ENCODE measurements around the gene DDX6. TPM values are rescaled to one million over a fixed set of nuclear protein-coding genes. Genes with fewer than 3 reads are reported as not detected.

DDX6 gene
- total RNA-seq, 2 experiments from 2014 or later: 46.5 to 128 TPM

DNA sequence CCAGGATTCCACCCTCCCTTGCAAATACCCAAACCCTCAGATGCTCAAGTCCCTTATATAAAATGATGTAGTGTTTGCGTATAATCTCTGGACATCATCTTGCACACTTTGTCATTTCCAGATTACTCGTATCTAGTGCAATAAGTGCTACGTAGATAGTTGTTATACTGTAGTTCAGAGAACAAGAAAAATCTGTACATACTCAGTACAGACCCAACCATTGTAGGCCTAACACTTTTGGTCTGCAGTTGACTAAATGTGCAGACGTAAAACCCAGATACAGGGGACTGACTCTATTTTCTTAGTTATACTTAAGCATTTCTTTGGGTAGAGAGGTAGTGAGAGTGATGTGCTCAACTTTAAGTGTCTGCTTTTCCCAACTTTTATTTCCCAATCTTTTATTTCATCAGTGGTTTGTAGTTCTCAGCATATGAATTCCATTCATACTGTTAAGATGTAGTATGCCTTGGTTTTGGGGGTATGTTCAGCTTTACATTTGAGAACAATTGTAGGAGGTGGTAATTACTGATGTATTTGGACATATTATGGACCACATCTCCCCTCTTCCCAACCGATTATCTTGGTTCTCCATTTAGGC lies 43.9 kb downstream of the DDX6 start:
- no peak for DNase-seq (ENCODE audit: low spot score)
- peaks cover 39% of the 10 kb centered on the region for H3K36me3 ChIP-seq (ENCODE audit: insufficient read depth, low read length)
- ChIA-PET CTCF (ENCODE audit: unreplicated experiment) (no interaction called here), POLR2A (interaction anchor here (0.7 kb wide), 1 partner anchor 270 kb away, joined by 3 read pairs; no protein-coding TSS in a partner anchor)
- H3K27ac ChIP-seq (ENCODE audit: low read depth, low read length, poor library complexity, severe bottlenecking): no peak overlapping the region
- no peaks in the 10 kb centered on the region for H3K4me1 ChIP-seq (ENCODE audit: insufficient read depth, low read length, poor library complexity, severe bottlenecking)
- no TSS peak for BruUV-seq (replicated peaks)
- H3K9me3 ChIP-seq (ENCODE audit: low read length): no peaks in the 10 kb centered on the region
- H3K79me2 ChIP-seq (ENCODE audit: insufficient read depth, low read depth, low read length): no peaks in the 10 kb centered on the region
- no peak for TF ChIP-seq EZH2phosphoT487 (IDR thresholded peaks at IDR 0.05; ENCODE audit: borderline replicate concordance, low read depth, low read length)
- TF ChIP-seq, protein P1, sequence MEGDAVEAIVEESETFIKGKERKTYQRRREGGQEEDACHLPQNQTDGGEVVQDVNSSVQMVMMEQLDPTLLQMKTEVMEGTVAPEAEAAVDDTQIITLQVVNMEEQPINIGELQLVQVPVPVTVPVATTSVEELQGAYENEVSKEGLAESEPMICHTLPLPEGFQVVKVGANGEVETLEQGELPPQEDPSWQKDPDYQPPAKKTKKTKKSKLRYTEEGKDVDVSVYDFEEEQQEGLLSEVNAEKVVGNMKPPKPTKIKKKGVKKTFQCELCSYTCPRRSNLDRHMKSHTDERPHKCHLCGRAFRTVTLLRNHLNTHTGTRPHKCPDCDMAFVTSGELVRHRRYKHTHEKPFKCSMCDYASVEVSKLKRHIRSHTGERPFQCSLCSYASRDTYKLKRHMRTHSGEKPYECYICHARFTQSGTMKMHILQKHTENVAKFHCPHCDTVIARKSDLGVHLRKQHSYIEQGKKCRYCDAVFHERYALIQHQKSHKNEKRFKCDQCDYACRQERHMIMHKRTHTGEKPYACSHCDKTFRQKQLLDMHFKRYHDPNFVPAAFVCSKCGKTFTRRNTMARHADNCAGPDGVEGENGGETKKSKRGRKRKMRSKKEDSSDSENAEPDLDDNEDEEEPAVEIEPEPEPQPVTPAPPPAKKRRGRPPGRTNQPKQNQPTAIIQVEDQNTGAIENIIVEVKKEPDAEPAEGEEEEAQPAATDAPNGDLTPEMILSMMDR (conservative IDR thresholded peaks at IDR 0.05; ENCODE audit: low read length): no peak
- no peak overlapping the region for H3K4me2 ChIP-seq (ENCODE audit: low read length)
- H3K4me3 ChIP-seq (ENCODE audit: low read depth, low read length, poor library complexity, severe bottlenecking): no peak overlapping the region
- H3K9me2 ChIP-seq (ENCODE audit: insufficient read depth, low read length): no peaks in the 10 kb centered on the region
- intact Hi-C loops (cut with micrococcal nuclease; ENCODE audit: unreplicated experiment): no loop called here
- no peaks in the 10 kb centered on the region for H4K20me1 ChIP-seq (ENCODE audit: insufficient read depth, low read length)
- H2AFZ ChIP-seq (ENCODE audit: low read length): no peak overlapping the region

DNA sequence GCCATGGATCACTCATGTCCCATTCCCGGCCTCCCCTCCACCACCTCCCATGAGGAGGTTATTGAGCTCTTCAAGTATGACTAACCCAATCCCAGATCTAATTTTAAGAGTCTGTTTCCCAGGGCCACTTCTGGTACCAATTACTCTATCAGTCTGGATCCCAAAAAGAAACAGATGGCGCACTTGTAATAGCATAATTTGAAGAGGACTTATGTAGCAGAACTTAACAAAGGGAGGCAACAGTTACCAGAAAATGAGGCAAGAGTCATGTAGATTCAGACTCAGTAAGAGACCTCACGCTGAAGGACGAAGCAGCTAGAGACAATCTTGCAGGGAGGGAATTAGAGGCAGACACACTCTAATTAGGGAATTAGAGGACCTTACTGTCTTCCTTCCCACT lies 46.9 kb downstream of the DDX6 start:
- Histone ChIP-seq H3K4me2 (ENCODE audit: low read length) (no peak overlapping the region), H3K4me1 (ENCODE audit: insufficient read depth, low read length, poor library complexity, severe bottlenecking) (no peaks in the 10 kb centered on the region), H3K9me3 (ENCODE audit: low read length) (no peaks in the 10 kb centered on the region), H3K27ac (ENCODE audit: low read depth, low read length, poor library complexity, severe bottlenecking) (no peak overlapping the region), H3K4me3 (ENCODE audit: low read depth, low read length, poor library complexity, severe bottlenecking) (no peak overlapping the region), H3K36me3 (ENCODE audit: insufficient read depth, low read length) (peaks cover 10% of the 10 kb centered on the region; the same call in 1 of the 2 replicates), H2AFZ (ENCODE audit: low read length) (no peak overlapping the region), H3K9me2 (ENCODE audit: insufficient read depth, low read length) (no peaks in the 10 kb centered on the region), H4K20me1 (ENCODE audit: insufficient read depth, low read length) (no peaks in the 10 kb centered on the region), H3K79me2 (ENCODE audit: insufficient read depth, low read depth, low read length) (no peaks in the 10 kb centered on the region)
- ChIA-PET CTCF (ENCODE audit: unreplicated experiment) (no interaction called here), POLR2A (interaction anchor here (1.2 kb wide), 1 partner anchor 49 kb away, joined by 3 read pairs; no protein-coding TSS in a partner anchor)
- intact Hi-C loops (cut with micrococcal nuclease; ENCODE audit: unreplicated experiment): no loop called here
- no TSS peak for BruUV-seq (replicated peaks)
- no peak for DNase-seq (ENCODE audit: low spot score)
- TF ChIP-seq EZH2phosphoT487 (IDR thresholded peaks at IDR 0.05; ENCODE audit: borderline replicate concordance, low read depth, low read length): no peak
- TF ChIP-seq, protein P1 (conservative IDR thresholded peaks at IDR 0.05; ENCODE audit: low read length): no peak

DNA sequence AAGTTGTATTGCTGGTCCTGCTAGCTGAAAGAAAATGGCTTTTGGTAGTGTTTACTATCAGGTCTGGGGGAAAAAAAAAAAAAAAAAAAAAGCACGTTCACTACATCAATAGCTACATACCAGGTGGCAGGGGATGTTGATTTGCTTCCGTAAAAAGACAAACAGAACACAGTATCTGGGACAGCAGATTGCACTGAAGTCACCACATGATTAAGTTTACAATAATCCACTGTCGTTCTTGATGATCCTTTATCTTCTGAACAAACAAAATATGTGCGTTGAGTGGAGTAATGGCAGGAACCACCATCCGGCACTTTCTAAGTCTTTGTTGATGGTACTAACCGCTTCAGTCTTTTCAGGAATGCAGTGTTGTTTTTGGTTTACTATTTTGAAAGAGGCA lies 48.7 kb downstream of the DDX6 start:
- intact Hi-C loops (cut with micrococcal nuclease; ENCODE audit: unreplicated experiment): no loop called here
- CTCF ChIA-PET (ENCODE audit: unreplicated experiment): no interaction called here
- no peaks in the 10 kb centered on the region for H3K36me3 ChIP-seq (ENCODE audit: insufficient read depth, low read length)
- no peak overlapping the region for H3K27ac ChIP-seq (ENCODE audit: low read depth, low read length, poor library complexity, severe bottlenecking)
- no peak overlapping the region for H2AFZ ChIP-seq (ENCODE audit: low read length)
- no TSS peak for BruUV-seq (replicated peaks)
- H3K79me2 ChIP-seq (ENCODE audit: insufficient read depth, low read depth, low read length): no peaks in the 10 kb centered on the region
- no peak for TF ChIP-seq EZH2phosphoT487 (IDR thresholded peaks at IDR 0.05; ENCODE audit: borderline replicate concordance, low read depth, low read length)
- TF ChIP-seq, protein P1 (conservative IDR thresholded peaks at IDR 0.05; ENCODE audit: low read length): no peak
- no peak overlapping the region for H3K4me2 ChIP-seq (ENCODE audit: low read length)
- no peak for DNase-seq (ENCODE audit: low spot score)
- no peaks in the 10 kb centered on the region for H3K9me3 ChIP-seq (ENCODE audit: low read length)
- H4K20me1 ChIP-seq (ENCODE audit: insufficient read depth, low read length): no peaks in the 10 kb centered on the region
- H3K4me3 ChIP-seq (ENCODE audit: low read depth, low read length, poor library complexity, severe bottlenecking): no peak overlapping the region
- no peaks in the 10 kb centered on the region for H3K4me1 ChIP-seq (ENCODE audit: insufficient read depth, low read length, poor library complexity, severe bottlenecking)
- POLR2A ChIA-PET: interaction anchor here (0.6 to 1.3 kb wide), 8 partner anchors 12 to 1435 kb away, joined by 3 to 9 read pairs (median 4); no protein-coding TSS in a partner anchor
- H3K9me2 ChIP-seq (ENCODE audit: insufficient read depth, low read length): no peaks in the 10 kb centered on the region

All from OCI-LY7 (cell line).